Natural killer cell (primary cell): ENCODE measurements around the gene VWA7. TPM values are rescaled to one million over a fixed set of nuclear protein-coding genes. Genes with fewer than 3 reads are reported as not detected.
A peak's percentile ranks its signal among the peaks of the same experiment; 100 is the strongest.

Experiments
- ATAC-seq, 3 donors: fragments of 150-1000 bp in 2 of 3; fragments of 200-7000 bp in 1 of 3; cut with Tn5 transposase; 1 replicate in 1 of 3; 2 replicates in 2 of 3; pipeline ENCODE4 v1.10.0; 2021; ENCODE audit warnings: mild to moderate bottlenecking in 2 of 3, moderate library complexity in 2 of 3
- DNase-seq, 2 donors: peaks; one replicate each; pipeline versions ENCODE4 v3.0.0 to v3.0.0-alpha.2; 2013 to 2021; ENCODE audit warnings: mixed read lengths in 1 of 2
- H3K27ac ChIP-seq: one replicate; pipeline ENCODE4 v1.5.1; 2013; ENCODE audit warnings: mild to moderate bottlenecking, low read length
- H3K27me3 ChIP-seq: one replicate; pipeline ENCODE4 v1.6.1; 2013; ENCODE audit warnings: low read length; ENCODE audit not compliant: control insufficient read depth, insufficient read depth
- H3K36me3 ChIP-seq: one replicate; pipeline ENCODE4 v1.6.1; 2013; ENCODE audit warnings: low read length; ENCODE audit not compliant: control insufficient read depth, insufficient read depth
- H3K4me1 ChIP-seq: one replicate; pipeline ENCODE4 v1.6.1; 2013; ENCODE audit warnings: low read length; ENCODE audit not compliant: control insufficient read depth, insufficient read depth
- H3K4me3 ChIP-seq: one replicate; pipeline ENCODE4 v1.5.1; 2013; ENCODE audit warnings: low read length
- H3K9me3 ChIP-seq: one replicate; pipeline ENCODE4 v1.6.1; 2013; ENCODE audit warnings: low read length; ENCODE audit not compliant: control insufficient read depth, insufficient read depth
- H3K27ac Mint-ChIP-seq, 2 donors: one replicate each; pipeline ENCODE4 v1.8.0; 2022; ENCODE audit warnings: mild to moderate bottlenecking in 2 of 2, mixed read lengths in 2 of 2, moderate library complexity in 1 of 2
- H3K27me3 Mint-ChIP-seq, 2 donors: one replicate each; pipeline ENCODE4 v1.8.0; 2022; ENCODE audit warnings: low read depth in 2 of 2, mixed read lengths in 2 of 2
- H3K36me3 Mint-ChIP-seq: one replicate; pipeline ENCODE4 v1.8.0; 2022; ENCODE audit warnings: mixed read lengths
- H3K4me1 Mint-ChIP-seq, 2 donors: one replicate each; pipeline ENCODE4 v1.8.0; 2022; ENCODE audit warnings: mixed read lengths in 2 of 2
- H3K4me3 Mint-ChIP-seq: one replicate; pipeline ENCODE4 v1.8.0; 2022; ENCODE audit warnings: mild to moderate bottlenecking, moderate library complexity, mixed read lengths
- H3K9me3 Mint-ChIP-seq, 2 donors: one replicate each; pipeline ENCODE4 v1.8.0; 2022; ENCODE audit warnings: mixed read lengths in 2 of 2
- CTCF ChIP-seq: fragments of 200-600 bp; IDR thresholded peaks from one replicate; pipeline ENCODE4 v1.8.0; 2022; ENCODE audit warnings: antibody characterized with exemption
- WGBS: methylation state at CpG from one replicate; pipeline ENCODE4 v1.1.7; 2013; ENCODE audit warnings: missing lambda C conversion rate; ENCODE audit not compliant: insufficient coverage; 5-methylcytosine and 5-hydroxymethylcytosine counted together
- intact Hi-C: fragments of 100-400 bp; cut with micrococcal nuclease; formaldehyde crosslinking; loops from one replicate; pipeline ENCODE4 v1.14.2; 2022
- total RNA-seq, 4 donors: library from RNA; stranded (reverse); fragments of 120-200 nt in 1 of 4; gene quantifications; one replicate each; pipeline versions ENCODE4 v1.2.3 to v1.2.4, GENCODE V29; 2013 to 2022

The VWA7 gene
- total RNA-seq, 3 donors from 2014 or later (not counting 1 experiment from before 2014, with no cell fraction given), result 2.4 to 4.7 (median 3.2) TPM

- H3K4me3 ChIP-seq, result no peak overlapping the region
- intact Hi-C loops, result no loop called here
- Mint-ChIP-seq H3K4me1 (peaks cover 31 to 32% of the 10 kb centered on the region in 2 donors), H3K9me3 (no peaks in the 10 kb centered on the region), H3K36me3 (peaks cover 16% of the 10 kb centered on the region), H3K27ac (no peak overlapping the region), H3K27me3 (peaks cover 0 to 4% of the 10 kb centered on the region in 2 donors), H3K4me3 (no peak overlapping the region)
- TF ChIP-seq CTCF, result no peak
- H3K4me1 ChIP-seq, result peaks cover 25% of the 10 kb centered on the region
- H3K27me3 ChIP-seq, result no peaks in the 10 kb centered on the region
- 92% methylated on average over 3 of the region's 3 CpGs for WGBS
- no peak for DNase-seq
- no peak for ATAC-seq
- H3K27ac ChIP-seq, result no peak overlapping the region
- peaks cover 10% of the 10 kb centered on the region for H3K36me3 ChIP-seq
- no peaks in the 10 kb centered on the region for H3K9me3 ChIP-seq
Measured at GRCh38 chr6:31722173-31722572, 55.0 kb downstream of the VWA7 start.

- H3K4me3 Mint-ChIP-seq, result no peak within 1 kb of the TSS
- DNase-seq, result no peak
- H3K9me3 Mint-ChIP-seq, result no peaks in the 10 kb centered on the region
- H3K27me3 Mint-ChIP-seq, result peaks cover 0 to 4% of the 10 kb centered on the region in 2 donors
- ATAC-seq, result no peak
- Histone ChIP-seq H3K4me1 (peaks cover 20% of the 10 kb centered on the region), H3K9me3 (no peaks in the 10 kb centered on the region), H3K4me3 (no peak within 1 kb of the TSS), H3K36me3 (peaks cover 7% of the 10 kb centered on the region), H3K27ac (no peak within 1 kb of the TSS), H3K27me3 (no peaks in the 10 kb centered on the region)
- peaks cover 25% of the 10 kb centered on the region in 2 donors for H3K4me1 Mint-ChIP-seq
- intact Hi-C loops, result no loop called here
- WGBS, result 90% methylated on average over 3 of the region's 4 CpGs
- no peak for TF ChIP-seq CTCF
- H3K36me3 Mint-ChIP-seq, result peaks cover 10% of the 10 kb centered on the region
- H3K27ac Mint-ChIP-seq, result peak within 1 kb of the TSS in 1 of 2 donors; percentile 46
Measured at GRCh38 chr6:31721351-31722020, 55.6 kb downstream of the VWA7 start, which contains the start of gene LY6G6C. LY6G6C (minus strand) TSS chr6:31721746; CDS start chr6:31721679, 67 bp downstream.

- Mint-ChIP-seq H3K4me1 (peaks cover 13 to 15% of the 10 kb centered on the region in 2 donors), H3K27me3 (peaks cover 0 to 4% of the 10 kb centered on the region in 2 donors), H3K36me3 (no peaks in the 10 kb centered on the region), H3K27ac (no peak overlapping the region), H3K4me3 (no peak overlapping the region), H3K9me3 (no peaks in the 10 kb centered on the region)
- TF ChIP-seq CTCF, result no peak
- Histone ChIP-seq H3K27me3 (no peaks in the 10 kb centered on the region), H3K4me1 (peaks cover 15% of the 10 kb centered on the region), H3K9me3 (no peaks in the 10 kb centered on the region), H3K4me3 (no peak overlapping the region), H3K36me3 (no peaks in the 10 kb centered on the region), H3K27ac (no peak overlapping the region)
- DNase-seq, result no peak
- intact Hi-C loops, result no loop called here
- 94% methylated on average over 5 of the region's 5 CpGs for WGBS
- ATAC-seq, result no peak
Measured at GRCh38 chr6:31720196-31720770, 56.8 kb downstream of the VWA7 start.
